Vagina (tissue), 2 donors: ENCODE measurements around the gene MYL1.

Experiments
- CTCF ChIP-seq, 3 experiments: fragments of 450-650 bp in 2 of 3; fragments of 200-600 bp in 1 of 3; sonication (generic) in 1 of 3; IDR thresholded peaks; one replicate each; pipeline ENCODE4 v1.5.1; 2017 to 2019; ENCODE audit warnings: antibody characterized with exemption in 3 of 3, mild to moderate bottlenecking in 2 of 3, moderate library complexity in 2 of 3
- POLR2AphosphoS5 ChIP-seq, 2 donors: sonication (generic); formaldehyde crosslinking; IDR thresholded peaks; one replicate each; pipeline ENCODE4 v1.9.0; 2017; ENCODE audit warnings: antibody characterized with exemption in 2 of 2, mild to moderate bottlenecking in 2 of 2, low read depth in 1 of 2; ENCODE audit not compliant: insufficient read depth in 1 of 2

- TF ChIP-seq CTCF (IDR thresholded peaks at IDR 0.05) (no peak), POLR2AphosphoS5 (IDR thresholded peaks at IDR 0.05; ENCODE audit: insufficient read depth in 1 of 2, low read depth in 1 of 2) (no peak)
Observed at GRCh38 chr2:210309548-210310233, 5.3 kb downstream of the MYL1 start.
